ACC112 (cell line): ENCODE measurements around the gene SULT1A2.
"Not testable (repeated sequence)": the region's sequence is repeated elsewhere in the genome, so short reads cannot be mapped to it uniquely, and the experiment has no call there.

Experiments
- H2AFZ ChIP-seq: fragments of 200-600 bp; sonication (generic); one replicate; pipeline ENCODE4 v1.6.0; 2017; ENCODE audit warnings: antibody characterized with exemption, low read length; ENCODE audit not compliant: unreplicated experiment
- H3K27ac ChIP-seq: fragments of 200-600 bp; sonication (generic); 2 replicates; pipeline ENCODE4 v1.5.1; 2014; ENCODE audit warnings: low read depth, mild to moderate bottlenecking, antibody characterized with exemption, low read length, moderate library complexity
- H3K27me3 ChIP-seq: fragments of 200-600 bp; sonication (generic); 2 replicates; pipeline ENCODE4 v1.6.1; 2014; ENCODE audit warnings: mild to moderate bottlenecking, antibody characterized with exemption, low read length, moderate library complexity, mixed read lengths; ENCODE audit not compliant: insufficient read depth
- H3K36me3 ChIP-seq: fragments of 200-600 bp; sonication (generic); 2 replicates; pipeline ENCODE4 v1.6.1; 2016; ENCODE audit warnings: mild to moderate bottlenecking, antibody characterized with exemption, low read length, moderate library complexity, mixed read lengths; ENCODE audit not compliant: insufficient read depth
- H3K4me1 ChIP-seq: fragments of 200-600 bp; sonication (generic); one replicate; pipeline ENCODE4 v1.6.1; 2016; ENCODE audit warnings: low read length, mixed read lengths; ENCODE audit not compliant: insufficient read depth, unreplicated experiment, control insufficient read depth
- H3K4me3 ChIP-seq: fragments of 200-600 bp; sonication (generic); 2 replicates; pipeline ENCODE4 v1.5.1; 2014; ENCODE audit warnings: mild to moderate bottlenecking, low read depth, low read length
- H3K79me2 ChIP-seq: fragments of 200-600 bp; sonication (generic); one replicate; pipeline ENCODE4 v1.6.0; 2016; ENCODE audit warnings: low read length; ENCODE audit not compliant: control insufficient read depth, unreplicated experiment, insufficient read depth

Gene SULT1A2

DNA sequence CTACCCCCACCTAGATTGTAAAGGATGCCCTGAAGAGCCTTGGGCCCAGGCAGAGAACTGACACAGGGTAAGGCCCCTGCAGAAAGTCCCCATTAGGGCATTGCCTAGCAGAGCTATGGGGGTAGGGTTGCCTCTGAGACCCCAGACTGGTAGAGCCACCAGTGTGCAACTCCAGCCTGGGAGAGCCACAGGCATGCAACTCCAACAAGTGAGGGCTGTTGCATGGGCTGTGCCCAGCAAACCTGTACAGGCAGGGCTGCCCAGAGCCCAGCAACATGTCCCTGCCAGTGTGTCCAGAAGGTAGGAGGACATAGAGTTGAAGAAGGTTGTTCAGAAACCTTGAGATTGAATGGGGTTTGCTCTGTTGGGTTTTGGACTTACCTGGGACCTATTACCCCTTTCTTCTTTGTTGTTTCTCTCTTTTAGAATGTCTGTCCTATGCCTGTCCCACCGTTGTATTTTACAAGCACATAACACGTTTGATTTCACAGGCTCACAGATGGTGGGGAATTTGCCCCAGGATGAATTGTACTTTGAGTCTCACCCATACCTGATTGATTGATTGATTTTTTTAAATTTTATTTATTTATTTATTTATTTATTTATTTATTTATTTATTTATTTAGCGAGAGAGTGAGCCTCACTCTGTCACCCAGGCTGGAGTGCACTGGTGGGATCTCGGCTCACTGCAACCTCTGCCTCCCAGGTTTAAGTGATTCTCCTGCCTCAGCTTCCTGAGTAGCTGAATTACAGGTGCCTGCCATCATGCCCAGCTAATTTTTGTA lies 26.7 kb downstream of the SULT1A2 start:
- Histone ChIP-seq H3K27ac (no peak overlapping the region), H3K27me3 (no peaks in the 10 kb centered on the region), H3K36me3 (peaks cover 6% of the 10 kb centered on the region; the same call in 1 of the 2 replicates), H3K79me2 (peaks cover 8% of the 10 kb centered on the region), H3K4me3 (no peak overlapping the region), H2AFZ (no peak overlapping the region), H3K4me1 (no peaks in the 10 kb centered on the region)

- Histone ChIP-seq H3K36me3 (peaks cover 6% of the 10 kb centered on the region; the same call in 1 of the 2 replicates), H3K79me2 (peaks cover 8% of the 10 kb centered on the region), H3K4me1 (no peaks in the 10 kb centered on the region)
Measured at GRCh38 chr16:28569021-28569420, 27.8 kb downstream of the SULT1A2 start.

DNA sequence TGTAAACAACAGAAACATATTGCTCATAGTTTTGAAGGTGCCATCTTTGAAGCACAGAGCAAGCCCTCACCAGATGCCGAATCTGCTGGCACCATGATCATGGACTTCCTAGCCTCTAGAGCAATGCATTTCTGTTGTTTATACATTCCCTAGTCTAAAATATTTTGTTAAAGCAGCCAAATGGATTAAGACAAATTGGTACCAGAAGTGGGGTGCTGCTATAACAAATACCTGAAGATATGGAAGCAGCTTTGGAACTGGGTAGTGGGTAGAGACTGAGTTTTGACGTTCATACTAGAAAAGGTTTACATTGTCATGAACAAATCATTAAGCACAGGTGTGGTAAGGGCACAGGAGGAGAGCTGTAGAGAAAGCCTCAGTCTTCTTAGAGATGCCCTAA lies 29.6 kb downstream of the SULT1A2 start:
- Histone ChIP-seq H2AFZ (no peak overlapping the region), H3K27ac (no peak overlapping the region), H3K36me3 (peaks cover 6% of the 10 kb centered on the region; the same call in 1 of the 2 replicates)

More at GRCh38 chr16:28569021-28569420, 27.8 kb downstream of the SULT1A2 start:
- no peaks in the 10 kb centered on the region for H3K27me3 ChIP-seq
- H3K27ac ChIP-seq, result no peak overlapping the region
- H2AFZ ChIP-seq, result no peak overlapping the region
- no peak overlapping the region for H3K4me3 ChIP-seq

GRCh38 chr16:28566233-28566925 lies 30.5 kb downstream of the SULT1A2 start:
- not testable (repeated sequence) for H3K27ac ChIP-seq, H3K36me3 ChIP-seq, H3K4me1 ChIP-seq, H2AFZ ChIP-seq, H3K4me3 ChIP-seq, H3K27me3 ChIP-seq
- H3K79me2 ChIP-seq, result peaks cover 12% of the 10 kb centered on the region

More for the DNA sequence above, 29.6 kb downstream of the SULT1A2 start:
- Histone ChIP-seq H3K4me1 (no peaks in the 10 kb centered on the region), H3K27me3 (no peaks in the 10 kb centered on the region), H3K4me3 (no peak overlapping the region), H3K79me2 (peaks cover 12% of the 10 kb centered on the region)

GRCh38 chr16:28563218-28563617 lies 33.6 kb downstream of the SULT1A2 start:
- Histone ChIP-seq H3K27me3 (no peaks in the 10 kb centered on the region), H3K4me1 (no peaks in the 10 kb centered on the region), H3K79me2 (peaks cover 9% of the 10 kb centered on the region), H3K36me3 (peaks cover 6% of the 10 kb centered on the region; the same call in 1 of the 2 replicates), H3K4me3 (no peak overlapping the region), H3K27ac (no peak overlapping the region), H2AFZ (no peak overlapping the region)

- Histone ChIP-seq H3K4me3 (no peak overlapping the region), H3K79me2 (peaks cover 6% of the 10 kb centered on the region), H3K27ac (no peak overlapping the region), H3K4me1 (no peaks in the 10 kb centered on the region), H3K36me3 (peaks cover 2% of the 10 kb centered on the region; the same call in 1 of the 2 replicates), H2AFZ (no peak overlapping the region), H3K27me3 (no peaks in the 10 kb centered on the region)
Measured at GRCh38 chr16:28562199-28562598, 34.7 kb downstream of the SULT1A2 start.

DNA sequence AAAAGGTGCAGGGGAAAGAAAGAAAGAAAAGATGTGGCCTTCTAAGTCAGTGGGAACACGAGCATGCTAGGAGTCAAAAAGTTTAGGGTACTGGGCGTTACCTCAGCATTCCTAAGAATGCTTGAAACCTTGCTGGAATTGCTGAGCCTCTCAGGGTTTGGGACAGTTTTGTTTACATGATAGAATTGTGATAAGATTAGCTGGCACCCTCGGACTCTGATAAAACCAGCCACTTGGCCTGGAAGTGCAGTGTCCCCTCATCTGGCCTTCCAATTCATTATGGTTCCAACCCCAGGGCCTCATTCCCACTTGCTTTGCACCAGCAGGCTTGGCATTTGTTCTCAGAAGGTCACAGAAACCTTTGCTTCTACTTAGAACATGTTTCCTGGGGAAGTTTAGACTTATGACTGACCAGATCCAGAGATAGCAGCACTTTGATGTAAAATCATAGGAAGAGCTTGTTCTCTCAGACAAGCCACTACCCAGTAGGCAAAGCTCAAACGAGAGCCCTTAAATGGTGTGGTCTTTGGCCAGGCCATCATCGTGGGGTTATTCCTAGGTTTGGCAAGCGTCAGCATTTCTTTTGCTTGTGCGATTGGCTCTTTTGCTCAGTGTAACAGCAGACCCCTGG lies 35.2 kb downstream of the SULT1A2 start:
- Histone ChIP-seq H3K27ac (no peak overlapping the region), H3K36me3 (no peaks in the 10 kb centered on the region), H3K4me1 (no peaks in the 10 kb centered on the region), H3K79me2 (peaks cover 8% of the 10 kb centered on the region), H3K4me3 (no peak overlapping the region), H2AFZ (no peak overlapping the region), H3K27me3 (no peaks in the 10 kb centered on the region)

DNA sequence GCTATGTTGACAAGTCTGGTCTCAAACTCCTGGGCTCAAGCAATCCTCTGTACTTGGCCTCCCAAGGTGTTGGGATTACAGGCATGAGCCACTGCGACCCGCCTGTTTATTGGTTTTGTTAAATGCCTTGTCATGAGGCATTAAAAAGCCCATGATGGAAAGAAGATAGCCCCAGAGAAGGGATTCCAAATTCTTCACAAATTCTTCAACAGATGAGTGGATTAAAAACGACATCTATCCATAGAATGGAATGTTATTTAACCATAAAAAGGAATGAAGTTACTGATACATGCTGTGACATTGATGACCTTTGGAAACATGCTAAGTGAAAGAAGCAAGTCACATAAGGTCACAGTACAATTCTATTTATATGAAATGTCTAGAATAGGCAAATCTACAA lies 38.4 kb downstream of the SULT1A2 start:
- Histone ChIP-seq H3K4me1 (no peaks in the 10 kb centered on the region), H3K27ac (no peak overlapping the region), H3K36me3 (no peaks in the 10 kb centered on the region), H3K79me2 (peaks cover 12% of the 10 kb centered on the region), H3K4me3 (no peak overlapping the region), H2AFZ (no peak overlapping the region), H3K27me3 (no peaks in the 10 kb centered on the region)

DNA sequence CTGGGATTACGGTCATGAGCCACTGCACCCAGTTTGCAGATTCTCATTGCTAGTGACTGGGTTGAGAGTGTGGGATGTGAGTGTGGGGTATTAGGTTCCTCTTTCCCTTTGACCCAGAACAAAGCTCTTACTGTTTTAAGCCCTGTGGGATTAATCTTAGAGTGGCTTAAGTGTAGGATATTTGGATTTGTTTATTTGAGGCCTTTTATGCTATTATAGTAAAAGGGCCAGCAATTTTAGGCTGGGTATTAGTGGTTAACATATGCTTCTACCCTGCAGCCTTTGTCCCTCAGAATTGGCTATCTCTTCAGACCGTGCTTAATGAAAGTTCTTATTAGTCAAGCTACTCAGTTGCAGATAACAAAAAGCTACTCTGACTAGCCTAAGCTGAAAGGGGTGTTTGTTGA lies 39.9 kb downstream of the SULT1A2 start:
- H2AFZ ChIP-seq, result no peak overlapping the region
- no peaks in the 10 kb centered on the region for H3K27me3 ChIP-seq
- H3K36me3 ChIP-seq, result no peaks in the 10 kb centered on the region
- H3K4me1 ChIP-seq, result no peaks in the 10 kb centered on the region
- H3K27ac ChIP-seq, result no peak overlapping the region
- no peak overlapping the region for H3K4me3 ChIP-seq
- peaks cover 9% of the 10 kb centered on the region for H3K79me2 ChIP-seq

GRCh38 chr16:28555561-28555960 lies 41.3 kb downstream of the SULT1A2 start:
- Histone ChIP-seq H2AFZ (no peak overlapping the region), H3K27me3 (no peaks in the 10 kb centered on the region), H3K36me3 (no peaks in the 10 kb centered on the region), H3K27ac (no peak overlapping the region), H3K4me3 (no peak overlapping the region), H3K79me2 (peaks cover 9% of the 10 kb centered on the region), H3K4me1 (no peaks in the 10 kb centered on the region)
